Measurements from ENCODE around the gene PCCA.

DNA sequence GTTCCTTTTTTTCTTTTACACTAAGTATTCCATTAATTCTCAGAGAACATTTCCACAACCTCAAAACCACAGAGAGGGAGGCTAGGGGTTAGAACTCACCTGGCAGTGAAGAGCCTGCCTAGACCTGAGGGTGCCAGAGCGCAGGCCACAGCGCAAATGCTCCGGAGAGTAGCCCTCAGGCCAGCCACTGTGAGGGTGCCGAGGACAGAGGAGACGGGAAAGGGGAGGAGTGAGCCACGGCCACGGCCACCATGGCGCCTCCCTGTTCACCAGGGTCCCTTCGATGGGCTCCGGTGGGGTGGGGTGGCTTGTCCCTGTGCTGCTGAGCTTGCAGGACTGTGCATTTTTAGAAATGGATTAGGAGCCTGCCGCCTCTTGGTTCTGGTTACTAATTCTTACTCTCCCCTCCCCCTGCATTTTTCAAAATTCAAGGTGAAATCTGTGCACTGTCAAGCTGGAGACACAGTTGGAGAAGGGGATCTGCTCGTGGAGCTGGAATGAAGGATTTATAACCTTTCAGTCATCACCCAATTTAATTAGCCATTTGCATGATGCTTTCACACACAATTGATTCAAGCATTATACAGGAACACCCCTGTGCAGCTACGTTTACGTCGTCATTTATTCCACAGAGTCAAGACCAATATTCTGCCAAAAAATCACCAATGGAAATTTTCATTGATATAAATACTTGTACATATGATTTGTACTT, 440.9 kb downstream of the PCCA start:
- TF ChIP-seq CTCF (IDR thresholded peaks at IDR 0.05): no peak
- no peak for TF ChIP-seq EZH2 (IDR thresholded peaks at IDR 0.05; ENCODE audit: borderline replicate concordance, insufficient read depth, low read depth, low read length, poor library complexity, severe bottlenecking)
